Right lobe of liver (tissue), 6 donors: Measurements from ENCODE around the gene LPCAT2. TPM values are rescaled to one million over a fixed set of nuclear protein-coding genes. Genes with fewer than 3 reads are reported as not detected.

Experiments
- ATAC-seq, 4 donors: fragments of 200-7000 bp; cut with Tn5 transposase; one replicate each; pipeline ENCODE4 v1.9.1; 2020; ENCODE audit warnings: mild to moderate bottlenecking in 4 of 4, moderate library complexity in 4 of 4
- DNase-seq, 3 donors: peaks; one replicate each; pipeline ENCODE4 v3.0.0-alpha.2; 2020
- H3K27ac ChIP-seq, 3 donors: fragments of 200-600 bp; one replicate each; pipeline ENCODE4 v1.8.0; 2022
- H3K27me3 ChIP-seq, 2 donors: fragments of 200-600 bp; one replicate each; pipeline ENCODE4 v1.8.0; 2022
- H3K36me3 ChIP-seq, 4 donors: fragments of 200-600 bp; sonication (generic) in 1 of 4; one replicate each; pipeline versions ENCODE4 v1.5.1 to v1.8.0; 2017 to 2022; ENCODE audit warnings: control low read depth in 1 of 4
- H3K4me1 ChIP-seq, 4 donors: fragments of 200-600 bp; sonication (generic) in 1 of 4; one replicate each; pipeline versions ENCODE4 v1.5.1 to v1.8.0; 2017 to 2022; ENCODE audit warnings: control low read depth in 1 of 4
- H3K4me3 ChIP-seq, 3 donors: fragments of 200-600 bp; one replicate each; pipeline ENCODE4 v1.8.0; 2022
- H3K9me3 ChIP-seq, 4 donors: fragments of 200-600 bp; sonication (generic) in 1 of 4; one replicate each; pipeline versions ENCODE4 v1.5.1 to v1.8.0; 2017 to 2022; ENCODE audit warnings: control low read depth in 1 of 4
- CTCF ChIP-seq, 4 donors: fragments of 200-600 bp in 3 of 4; fragments of 450-650 bp in 1 of 4; IDR thresholded peaks; one replicate each; pipeline versions ENCODE4 v1.5.1 to v1.8.0; 2016 to 2022; ENCODE audit warnings: antibody characterized with exemption in 4 of 4, mild to moderate bottlenecking in 2 of 4
- POLR2A ChIP-seq: fragments of 450-650 bp; IDR thresholded peaks from one replicate; pipeline ENCODE4 v1.6.1; 2017; ENCODE audit warnings: antibody characterized with exemption, mild to moderate bottlenecking
- WGBS: methylation state at CpG from one replicate; pipeline ENCODE4 v1.1.6; 2018; ENCODE audit warnings: low coverage, low lambda C conversion rate; ENCODE audit not compliant: insufficient coverage; ENCODE audit errors: missing lambda C conversion rate; 5-methylcytosine and 5-hydroxymethylcytosine counted together
- intact Hi-C, 2 donors: fragments of 100-400 bp; cut with DNase I; formaldehyde crosslinking; loops; one replicate each; pipeline versions ENCODE4 v1.11.2 to v1.14.1; 2022
- total RNA-seq, 6 experiments: library from RNA; depleted of rRNA in 2 of 6; stranded (reverse); fragments of >200 nt in 2 of 6; fragmentation: NEBNext Ultra II Directional in 3 of 6; extraction: Animal tissue kit (Norgen Biotek cat#: 25700) in 3 of 6; gene quantifications; one replicate each; pipeline versions ENCODE4 v1.1.0 to v1.2.4, GENCODE V29; 2016 to 2023
- donor health status: DM: no; HTN: yes; CAD: no.
- donor health status: DM: no; HTN: no; CAD: no.
- donor health status: DM: no; HTN: no; CAD: no.
- donor health status: DM: no; HTN: yes; CAD: no.
- donor health status: DM: no; HTN: yes; CAD: no.

Gene LPCAT2
- total RNA-seq, 6 experiments from 2014 or later, result 1.8 to 5.1 (median 2.7) TPM

- no peak for ATAC-seq
- intact Hi-C loops, result no loop called here
Measured at GRCh38 chr16:55479430-55480140, 29.3 kb upstream of the LPCAT2 start.

DNA sequence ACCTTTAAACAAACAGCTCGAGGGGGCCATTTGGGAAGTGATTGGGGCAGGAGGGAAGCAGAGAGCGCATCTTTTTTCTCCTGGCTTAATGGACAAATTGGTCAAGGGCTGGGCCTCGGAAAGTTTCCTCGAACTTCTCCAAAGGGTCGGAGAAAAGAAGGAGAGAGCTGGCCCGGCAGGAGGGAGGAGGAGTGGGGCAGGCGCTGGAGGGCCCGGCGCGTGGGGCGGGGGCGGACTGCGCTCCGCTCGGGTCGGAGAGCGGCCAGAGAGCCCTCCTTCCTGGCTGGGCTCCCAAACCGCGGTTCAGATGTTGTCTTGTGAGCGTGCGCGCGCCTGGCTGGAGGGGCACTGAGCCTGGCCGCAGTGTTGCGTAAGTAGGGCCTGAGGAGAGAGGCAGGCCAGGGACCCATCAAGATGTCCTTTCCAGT is 28.6 kb upstream of the LPCAT2 start:
- intact Hi-C loops, result no loop called here
- peak; percentile 39 to 60 (median 53) for DNase-seq
- Histone ChIP-seq H3K9me3 (no peaks in the 10 kb centered on the region), H3K4me1 (peaks cover 0 to 6% (median 0%) of the 10 kb centered on the region in 4 donors), H3K36me3 (no peaks in the 10 kb centered on the region), H3K27me3 (no peaks in the 10 kb centered on the region), H3K27ac (no peak overlapping the region), H3K4me3 (no peak overlapping the region)
- ATAC-seq, result peak; percentile 52 to 60 (median 56)
- 0% methylated on average over 10 of the region's 25 CpGs for WGBS
- TF ChIP-seq POLR2A (no peak), CTCF (IDR thresholded peaks at IDR 0.05) (no peak)

More at GRCh38 chr16:55479430-55480140, 29.3 kb upstream of the LPCAT2 start:
- Histone ChIP-seq H3K4me1 (peaks cover 0 to 6% (median 0%) of the 10 kb centered on the region in 4 donors), H3K4me3 (peak overlapping the region; percentile 7 to 37 (median 19)), H3K9me3 (no peaks in the 10 kb centered on the region), H3K36me3 (no peaks in the 10 kb centered on the region), H3K27ac (no peak overlapping the region), H3K27me3 (no peaks in the 10 kb centered on the region)
- TF ChIP-seq CTCF (IDR thresholded peaks at IDR 0.05), result no peak
- TF ChIP-seq POLR2A, result no peak
- 3% methylated on average over 34 of the region's 41 CpGs for WGBS
- DNase-seq, result no peak

DNA sequence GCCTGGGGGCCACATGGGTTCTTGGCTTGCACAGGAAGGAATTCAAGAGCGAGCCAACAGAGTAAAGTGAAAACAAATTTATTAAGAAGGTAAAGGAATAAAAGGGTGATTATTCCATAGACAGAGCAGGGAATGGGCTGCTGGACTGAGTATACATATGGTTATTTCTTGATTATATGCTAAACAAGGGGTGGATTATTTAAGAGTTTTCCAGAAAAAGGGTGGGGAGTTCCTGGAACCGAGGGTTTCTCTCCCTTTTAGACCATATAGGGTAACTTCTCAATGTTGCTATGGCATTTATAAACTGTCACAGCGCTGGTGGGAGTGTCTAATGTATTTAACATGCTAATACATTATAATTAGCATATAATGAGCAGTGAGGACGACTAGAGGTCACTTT is 27.8 kb upstream of the LPCAT2 start:
- Histone ChIP-seq H3K9me3 (no peaks in the 10 kb centered on the region), H3K27ac (no peak overlapping the region), H3K27me3 (no peaks in the 10 kb centered on the region), H3K4me3 (no peak overlapping the region), H3K36me3 (no peaks in the 10 kb centered on the region), H3K4me1 (peaks cover 0 to 6% (median 0%) of the 10 kb centered on the region in 4 donors)
- no peak for DNase-seq
- intact Hi-C loops, result no loop called here
- ATAC-seq, result no peak
- WGBS, result 43% methylated on average over 4 of the region's 4 CpGs
- TF ChIP-seq CTCF (IDR thresholded peaks at IDR 0.05), result no peak
- TF ChIP-seq POLR2A, result no peak

- intact Hi-C loops, result no loop called here
- no peak overlapping the region for H3K4me3 ChIP-seq
- WGBS, result 57% methylated on average over 2 of the region's 2 CpGs
Measured at GRCh38 chr16:55482056-55482455, 26.8 kb upstream of the LPCAT2 start.

More at GRCh38 chr16:55482056-55482455, 26.8 kb upstream of the LPCAT2 start:
- ATAC-seq (peak in 1 of 4 donors; percentile 38), DNase-seq (no peak)
- TF ChIP-seq POLR2A (no peak), CTCF (IDR thresholded peaks at IDR 0.05) (no peak)
- Histone ChIP-seq H3K36me3 (no peaks in the 10 kb centered on the region), H3K27ac (no peak overlapping the region), H3K9me3 (no peaks in the 10 kb centered on the region), H3K27me3 (no peaks in the 10 kb centered on the region), H3K4me1 (peaks cover 0 to 6% (median 0%) of the 10 kb centered on the region in 4 donors)
